Right atrium auricular region (tissue), 2 donors: Measurements from ENCODE around the gene TPGS2. TPM values are rescaled to one million over a fixed set of nuclear protein-coding genes. Genes with fewer than 3 reads are reported as not detected.
"Not testable (repeated sequence)": the region's sequence is repeated elsewhere in the genome, so short reads cannot be mapped to it uniquely, and the experiment has no call there.

Experiments used
- DNase-seq: peaks from one replicate; pipeline ENCODE4 v3.0.0-alpha.2; 2019; ENCODE audit warnings: low spot score
- H3K27ac ChIP-seq, 2 donors: fragments of 200-600 bp; sonication (generic); 1 replicate in 1 of 2; 2 replicates in 1 of 2; pipeline ENCODE4 v1.5.1; 2016 to 2019
- H3K27me3 ChIP-seq, 2 donors: fragments of 200-600 bp; sonication (generic); one replicate each; pipeline versions ENCODE4 v1.5.1 to v1.6.0; 2017 to 2019
- H3K36me3 ChIP-seq: fragments of 200-600 bp; sonication (generic); one replicate; pipeline ENCODE4 v1.5.1; 2016
- H3K4me1 ChIP-seq, 2 donors: fragments of 200-600 bp; sonication (generic); one replicate each; pipeline versions ENCODE4 v1.5.1 to v1.6.0; 2017 to 2019
- H3K4me3 ChIP-seq, 2 donors: fragments of 200-600 bp; sonication (generic); 1 replicate in 1 of 2; 2 replicates in 1 of 2; pipeline ENCODE4 v1.5.1; 2017 to 2019; ENCODE audit warnings: mild to moderate bottlenecking in 1 of 2, moderate library complexity in 1 of 2
- H3K9me3 ChIP-seq, 2 donors: fragments of 200-600 bp; sonication (generic); one replicate each; pipeline ENCODE4 v1.5.1; 2019
- CTCF ChIP-seq, 2 donors: fragments of 200-600 bp; sonication (generic); IDR thresholded peaks; one replicate each; pipeline ENCODE4 v1.5.1; 2019; ENCODE audit warnings: antibody characterized with exemption in 2 of 2
- total RNA-seq, 2 donors: library from RNA; depleted of rRNA; stranded (reverse); fragments of >200 nt; gene quantifications; one replicate each; pipeline ENCODE4 v1.1.0, GENCODE V29; 2016

TPGS2 gene
- total RNA-seq, 2 donors from 2014 or later = 93.1 to 102 TPM

GRCh38 chr18:36769172-36769571, 59.6 kb downstream of the TPGS2 start:
- DNase-seq = no peak
- Histone ChIP-seq H3K36me3 (no peaks in the 10 kb centered on the region), H3K4me1 (peaks cover 0 to 6% of the 10 kb centered on the region in 2 donors), H3K4me3 (no peak overlapping the region), H3K27me3 (no peaks in the 10 kb centered on the region), H3K9me3 (no peaks in the 10 kb centered on the region), H3K27ac (no peak overlapping the region)
- no peak for TF ChIP-seq CTCF (IDR thresholded peaks at IDR 0.05)

GRCh38 chr18:36766836-36767235, 62.0 kb downstream of the TPGS2 start:
- no peak for TF ChIP-seq CTCF (IDR thresholded peaks at IDR 0.05)
- H3K27ac ChIP-seq = no peak overlapping the region

GRCh38 chr18:36762965-36763364, 65.8 kb downstream of the TPGS2 start:
- not testable (repeated sequence) for DNase-seq, H3K4me1 ChIP-seq, H3K27ac ChIP-seq, H3K36me3 ChIP-seq, H3K27me3 ChIP-seq, H3K4me3 ChIP-seq, H3K9me3 ChIP-seq

More at GRCh38 chr18:36766836-36767235, 62.0 kb downstream of the TPGS2 start:
- Histone ChIP-seq H3K9me3 (no peaks in the 10 kb centered on the region), H3K27me3 (no peaks in the 10 kb centered on the region), H3K4me3 (no peak overlapping the region), H3K4me1 (no peaks in the 10 kb centered on the region), H3K36me3 (no peaks in the 10 kb centered on the region)
- DNase-seq = no peak

GRCh38 chr18:36762074-36762473, 66.7 kb downstream of the TPGS2 start:
- Histone ChIP-seq H3K4me3 (no peak overlapping the region), H3K4me1 (peaks cover 0 to 11% of the 10 kb centered on the region in 2 donors)
- no peak for DNase-seq

GRCh38 chr18:36761186-36761698, 67.6 kb downstream of the TPGS2 start:
- H3K27me3 ChIP-seq = no peaks in the 10 kb centered on the region
- TF ChIP-seq CTCF (IDR thresholded peaks at IDR 0.05) = no peak
- H3K4me3 ChIP-seq = no peak overlapping the region
- no peaks in the 10 kb centered on the region for H3K36me3 ChIP-seq
- H3K4me1 ChIP-seq = peaks cover 0 to 11% of the 10 kb centered on the region in 2 donors
- H3K27ac ChIP-seq = no peak overlapping the region
- H3K9me3 ChIP-seq = no peaks in the 10 kb centered on the region
- no peak for DNase-seq

More at GRCh38 chr18:36762074-36762473, 66.7 kb downstream of the TPGS2 start:
- Histone ChIP-seq H3K9me3 (no peaks in the 10 kb centered on the region), H3K36me3 (no peaks in the 10 kb centered on the region), H3K27ac (no peak overlapping the region), H3K27me3 (no peaks in the 10 kb centered on the region)
- TF ChIP-seq CTCF (IDR thresholded peaks at IDR 0.05) = no peak

- TF ChIP-seq CTCF (IDR thresholded peaks at IDR 0.05) = no peak
- H3K27me3 ChIP-seq = no peaks in the 10 kb centered on the region
- no peaks in the 10 kb centered on the region for H3K36me3 ChIP-seq
- no peaks in the 10 kb centered on the region for H3K9me3 ChIP-seq
- H3K27ac ChIP-seq = no peak overlapping the region
- no peak overlapping the region for H3K4me3 ChIP-seq
- DNase-seq = no peak
- peaks cover 0 to 11% of the 10 kb centered on the region in 2 donors for H3K4me1 ChIP-seq
Observed at GRCh38 chr18:36760598-36760997, 68.2 kb downstream of the TPGS2 start.
